Activated CD8-positive, alpha-beta T cell treated with anti-CD3 and anti-CD28 coated beads for 36 hours (primary cell): ENCODE results near the gene UNC5A. TPM values are rescaled to one million over a fixed set of nuclear protein-coding genes. Genes with fewer than 3 reads are reported as not detected.

Source experiments
- ATAC-seq: fragments of 200-7000 bp; cut with Tn5 transposase; one replicate; pipeline ENCODE4 v1.10.0; 2021; ENCODE audit warnings: mild to moderate bottlenecking, moderate library complexity
- CTCF ChIA-PET: fragments of 350-600 bp; sonication (Branson Sonifier 250); formaldehyde crosslinking; loops from one replicate; lab custom pipeline; 2021; ENCODE audit warnings: antibody characterized with exemption; lab: Charles Lee
- POLR2A ChIA-PET: fragments of 350-600 bp; sonication (Branson Sonifier 250); formaldehyde crosslinking; loops from one replicate; lab custom pipeline; 2021; ENCODE audit warnings: antibody characterized with exemption; lab: Charles Lee
- DNase-seq: peaks from one replicate; pipeline ENCODE4 v3.0.0-alpha.2; 2020
- H3K27ac Mint-ChIP-seq: one replicate; pipeline ENCODE4 v1.8.0; 2021; ENCODE audit warnings: mild to moderate bottlenecking, mixed read lengths
- H3K27me3 Mint-ChIP-seq: one replicate; pipeline ENCODE4 v1.8.0; 2021; ENCODE audit warnings: mixed read lengths
- H3K36me3 Mint-ChIP-seq: one replicate; pipeline ENCODE4 v1.8.0; 2021; ENCODE audit warnings: low read depth, mixed read lengths
- H3K4me1 Mint-ChIP-seq: one replicate; pipeline ENCODE4 v1.8.0; 2021; ENCODE audit warnings: low read depth, mixed read lengths
- H3K4me3 Mint-ChIP-seq: one replicate; pipeline ENCODE4 v1.8.0; 2021; ENCODE audit warnings: mild to moderate bottlenecking, moderate library complexity, mixed read lengths
- H3K9me3 Mint-ChIP-seq: one replicate; pipeline ENCODE4 v1.8.0; 2021; ENCODE audit warnings: mixed read lengths
- CTCF ChIP-seq: fragments of 200-600 bp; IDR thresholded peaks from one replicate; pipeline ENCODE4 v1.8.0; 2022; ENCODE audit warnings: antibody characterized with exemption, mild to moderate bottlenecking
- intact Hi-C: fragments of 100-400 bp; cut with micrococcal nuclease; formaldehyde crosslinking; loops from one replicate; pipeline ENCODE4 v1.10.0; 2022
- total RNA-seq, 2 experiments: library from RNA; stranded (reverse); gene quantifications; one replicate each; pipeline ENCODE4 v1.2.3, GENCODE V29; 2021

The UNC5A gene
- total RNA-seq, 2 experiments from 2014 or later, result not detected

- no peak for DNase-seq
Observed at GRCh38 chr5:176851380-176851779, 41.0 kb downstream of the UNC5A start.

GRCh38 chr5:176851871-176852658 lies 41.7 kb downstream of the UNC5A start:
- H3K9me3 Mint-ChIP-seq, result no peaks in the 10 kb centered on the region
- H3K4me1 Mint-ChIP-seq, result no peaks in the 10 kb centered on the region
- DNase-seq, result no peak
- no peak for ATAC-seq
- H3K4me3 Mint-ChIP-seq, result no peak overlapping the region
- peaks cover 14% of the 10 kb centered on the region for H3K27me3 Mint-ChIP-seq
- ChIA-PET POLR2A (interaction anchor here (1.1 kb wide), 1 partner anchor 11 kb away, joined by 3 read pairs; no protein-coding TSS in a partner anchor), CTCF (interaction anchor here (0.7 kb wide), 1 partner anchor 191 kb away, joined by 3 read pairs; no protein-coding TSS in a partner anchor)
- intact Hi-C loops, result no loop called here
- no peak for TF ChIP-seq CTCF
- no peaks in the 10 kb centered on the region for H3K36me3 Mint-ChIP-seq
- H3K27ac Mint-ChIP-seq, result no peak overlapping the region

More at GRCh38 chr5:176851380-176851779, 41.0 kb downstream of the UNC5A start:
- POLR2A ChIA-PET, result interaction anchor here (1.1 kb wide), 1 partner anchor 10 kb away, joined by 3 read pairs; no protein-coding TSS in a partner anchor
- intact Hi-C loops, result no loop called here
- Mint-ChIP-seq H3K4me1 (no peaks in the 10 kb centered on the region), H3K9me3 (no peaks in the 10 kb centered on the region), H3K27ac (no peak overlapping the region), H3K27me3 (peaks cover 14% of the 10 kb centered on the region), H3K4me3 (no peak overlapping the region), H3K36me3 (no peaks in the 10 kb centered on the region)
- ATAC-seq, result no peak
- CTCF ChIA-PET, result no interaction called here
- TF ChIP-seq CTCF, result no peak

- Mint-ChIP-seq H3K27ac (no peak overlapping the region), H3K36me3 (no peaks in the 10 kb centered on the region), H3K9me3 (no peaks in the 10 kb centered on the region), H3K27me3 (peaks cover 14% of the 10 kb centered on the region), H3K4me1 (no peaks in the 10 kb centered on the region), H3K4me3 (no peak overlapping the region)
- no peak for TF ChIP-seq CTCF
- ChIA-PET CTCF (no interaction called here), POLR2A (no interaction called here)
- ATAC-seq, result no peak
- no peak for DNase-seq
- intact Hi-C loops, result no loop called here
Observed at GRCh38 chr5:176853151-176853778, 42.9 kb downstream of the UNC5A start.

GRCh38 chr5:176854164-176854563 lies 43.8 kb downstream of the UNC5A start:
- intact Hi-C loops, result no loop called here
- no peak overlapping the region for H3K4me3 Mint-ChIP-seq
- no peak for TF ChIP-seq CTCF
- H3K4me1 Mint-ChIP-seq, result no peaks in the 10 kb centered on the region
- ChIA-PET CTCF (no interaction called here), POLR2A (no interaction called here)
- no peaks in the 10 kb centered on the region for H3K36me3 Mint-ChIP-seq
- H3K27ac Mint-ChIP-seq, result no peak overlapping the region
- DNase-seq (no peak), ATAC-seq (no peak)
- H3K9me3 Mint-ChIP-seq, result no peaks in the 10 kb centered on the region
- H3K27me3 Mint-ChIP-seq, result peaks cover 14% of the 10 kb centered on the region

GRCh38 chr5:176855598-176855997 lies 45.2 kb downstream of the UNC5A start:
- Mint-ChIP-seq H3K9me3 (no peaks in the 10 kb centered on the region), H3K27ac (no peak overlapping the region), H3K4me1 (no peaks in the 10 kb centered on the region), H3K4me3 (no peak overlapping the region), H3K27me3 (peaks cover 13% of the 10 kb centered on the region), H3K36me3 (no peaks in the 10 kb centered on the region)
- ChIA-PET POLR2A (no interaction called here), CTCF (no interaction called here)
- no peak for TF ChIP-seq CTCF
- ATAC-seq (no peak), DNase-seq (no peak)
- intact Hi-C loops, result no loop called here
